HS-27A (cell line): ENCODE data around the gene ATP2A2.
"Not testable (repeated sequence)": the region's sequence is repeated elsewhere in the genome, so short reads cannot be mapped to it uniquely, and the experiment has no call there.

Source experiments
- DNase-seq: peaks from one replicate; pipeline ENCODE4 v3.0.0-alpha.2; 2012; ENCODE audit warnings: low read depth, missing footprints

ATP2A2 gene

GRCh38 chr12:110301065-110301806 lies 20.2 kb downstream of the ATP2A2 start:
- DNase-seq = no peak

- no peak for DNase-seq
These were observed 23.1 kb downstream of the ATP2A2 start for GRCh38 chr12:110304061-110304551.

- DNase-seq = no peak
These were observed 26.3 kb downstream of the ATP2A2 start for GRCh38 chr12:110307372-110307771.

GRCh38 chr12:110310763-110311162 lies 29.7 kb downstream of the ATP2A2 start:
- DNase-seq = no peak

- DNase-seq = no peak
These were observed 30.9 kb downstream of the ATP2A2 start for GRCh38 chr12:110311903-110312302.

GRCh38 chr12:110312581-110313360 lies 31.7 kb downstream of the ATP2A2 start:
- peak; percentile 12 for DNase-seq

- DNase-seq = no peak
These were observed 33.3 kb downstream of the ATP2A2 start for GRCh38 chr12:110314308-110314707.

GRCh38 chr12:110316861-110317260 lies 35.8 kb downstream of the ATP2A2 start:
- DNase-seq = no peak

GRCh38 chr12:110317911-110318310 lies 36.9 kb downstream of the ATP2A2 start:
- DNase-seq = no peak

- no peak for DNase-seq
These were observed 39.5 kb downstream of the ATP2A2 start for GRCh38 chr12:110320550-110320949.

GRCh38 chr12:110329710-110330109 lies 48.7 kb downstream of the ATP2A2 start:
- DNase-seq = no peak

GRCh38 chr12:110330124-110330523 lies 49.1 kb downstream of the ATP2A2 start:
- no peak for DNase-seq

GRCh38 chr12:110330544-110330943 lies 49.5 kb downstream of the ATP2A2 start:
- no peak for DNase-seq

GRCh38 chr12:110333201-110333600 lies 52.2 kb downstream of the ATP2A2 start:
- DNase-seq = no peak

GRCh38 chr12:110335481-110336045 lies 54.5 kb downstream of the ATP2A2 start:
- no peak for DNase-seq

GRCh38 chr12:110337912-110338710 lies 57.1 kb downstream of the ATP2A2 start:
- DNase-seq = no peak

- no peak for DNase-seq
These were observed 57.7 kb downstream of the ATP2A2 start for GRCh38 chr12:110338754-110339153.

GRCh38 chr12:110339184-110339952 lies 58.3 kb downstream of the ATP2A2 start:
- no peak for DNase-seq

- DNase-seq = not testable (repeated sequence)
These were observed 59.2 kb downstream of the ATP2A2 start for GRCh38 chr12:110340261-110340660.

GRCh38 chr12:110340706-110341105 lies 59.7 kb downstream of the ATP2A2 start:
- DNase-seq = no peak

GRCh38 chr12:110342157-110342556 lies 61.1 kb downstream of the ATP2A2 start:
- DNase-seq = no peak
